Glomerular visceral epithelial cell (primary cell): ENCODE measurements around the gene EIPR1.

Source experiments
- DNase-seq: peaks from one replicate; pipeline ENCODE4 v3.0.0-alpha.2; 2016; ENCODE audit errors: extremely low spot score

Gene EIPR1

GRCh38 chr2:3324036-3324386, 53.6 kb downstream of the EIPR1 start:
- DNase-seq = no peak

- DNase-seq = no peak
These were observed 54.1 kb downstream of the EIPR1 start for GRCh38 chr2:3323360-3324035.

DNA sequence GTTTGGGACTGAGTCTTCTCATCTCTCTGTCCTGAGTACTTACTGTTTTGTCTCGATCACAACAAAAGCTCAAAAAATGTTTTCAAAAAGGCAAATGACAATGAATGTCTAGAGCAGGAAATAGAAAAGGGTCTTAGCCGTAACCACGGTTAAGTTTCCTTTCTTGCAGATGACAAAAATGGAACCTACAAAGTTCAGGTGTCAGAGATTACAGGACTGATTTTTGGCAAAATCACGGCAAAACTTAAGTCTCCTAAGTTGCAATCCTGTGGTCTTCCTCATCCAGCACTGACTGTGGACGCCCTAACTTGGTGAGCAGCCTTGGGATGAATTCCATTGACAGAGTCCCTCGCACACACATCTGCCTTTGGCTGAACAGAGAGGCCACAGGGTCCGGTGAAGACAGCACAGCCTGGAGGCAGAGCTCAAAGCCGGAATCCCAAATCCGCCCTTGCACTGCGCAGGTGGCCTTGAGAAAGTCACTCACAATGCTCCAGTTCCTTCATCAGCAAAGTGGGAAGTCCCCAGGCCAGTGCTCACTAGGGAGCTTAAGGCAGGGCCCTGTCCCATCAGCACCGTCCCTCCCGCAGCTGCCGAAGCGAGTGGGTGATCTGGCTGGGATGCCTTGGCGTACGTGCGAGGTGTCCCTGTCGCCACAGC, 55.2 kb downstream of the EIPR1 start:
- no peak for DNase-seq

GRCh38 chr2:3321825-3322224, 55.8 kb downstream of the EIPR1 start:
- DNase-seq = no peak

DNA sequence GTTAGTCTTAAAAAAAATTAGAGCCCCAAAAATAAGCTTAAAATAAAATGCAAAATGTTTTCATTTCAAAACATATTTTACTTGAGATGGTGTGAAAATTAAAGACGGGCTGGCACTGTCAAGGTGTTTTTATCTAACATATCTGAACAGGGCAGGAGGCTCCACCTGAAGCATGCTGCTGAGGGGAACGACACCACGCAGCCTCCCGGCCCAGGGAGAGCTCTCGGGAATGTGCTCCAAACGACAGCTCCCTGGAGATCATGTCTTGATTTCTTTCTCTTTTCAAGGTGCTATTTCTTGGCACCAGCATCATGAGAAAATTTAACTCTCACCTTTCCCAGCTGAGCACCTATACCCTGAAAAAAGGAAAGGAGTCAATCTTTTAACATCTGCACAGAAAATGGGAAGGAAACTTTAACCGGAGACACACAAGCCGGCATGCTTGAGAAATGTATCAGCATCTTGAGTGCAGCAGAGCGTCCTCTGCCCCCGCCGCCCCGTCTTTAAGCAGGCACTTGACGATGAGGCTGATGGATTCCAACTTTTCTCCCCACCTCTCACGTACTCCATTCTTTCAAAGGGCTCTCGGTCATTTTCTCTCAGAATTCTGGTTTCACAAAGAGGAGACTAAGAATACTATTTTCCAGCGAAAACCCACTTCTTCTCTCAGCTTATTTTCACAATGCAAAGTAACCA, 56.6 kb downstream of the EIPR1 start:
- no peak for DNase-seq

DNA sequence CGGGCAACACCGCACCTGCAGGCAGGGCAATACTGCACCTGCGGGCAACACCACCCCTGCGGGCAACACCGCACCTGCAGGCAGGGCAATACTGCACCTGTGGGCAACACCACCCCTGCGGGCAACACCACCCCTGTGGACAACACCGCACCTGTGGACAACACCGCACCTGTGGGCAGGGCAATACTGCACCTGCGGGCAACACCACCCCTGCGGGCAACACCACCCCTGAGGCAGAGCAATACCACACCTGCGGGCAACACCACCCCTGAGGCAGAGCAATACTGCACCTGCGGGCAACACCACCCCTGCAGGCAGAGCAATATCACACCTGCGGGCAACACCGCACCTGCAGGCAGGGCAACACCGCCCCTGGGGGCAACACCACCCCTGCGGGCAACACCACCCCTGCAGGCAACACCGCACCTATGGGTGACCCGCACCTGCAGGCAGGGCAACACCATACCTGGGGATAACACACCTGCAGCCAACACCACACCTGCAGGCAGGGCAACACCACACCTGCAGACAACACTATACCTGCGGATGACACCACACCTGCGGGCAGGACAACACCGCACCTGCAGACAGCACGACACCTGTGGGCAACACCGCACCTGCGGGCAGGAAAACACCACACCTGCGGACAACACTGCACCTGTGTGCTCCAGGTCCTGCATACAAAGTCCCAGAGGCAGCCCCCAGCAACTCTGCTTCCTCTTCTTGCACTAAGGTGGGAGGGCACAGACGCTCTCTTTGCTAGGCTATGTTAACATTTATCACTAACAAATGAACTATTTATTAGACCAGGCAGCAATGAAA, 57.7 kb downstream of the EIPR1 start:
- no peak for DNase-seq

DNA sequence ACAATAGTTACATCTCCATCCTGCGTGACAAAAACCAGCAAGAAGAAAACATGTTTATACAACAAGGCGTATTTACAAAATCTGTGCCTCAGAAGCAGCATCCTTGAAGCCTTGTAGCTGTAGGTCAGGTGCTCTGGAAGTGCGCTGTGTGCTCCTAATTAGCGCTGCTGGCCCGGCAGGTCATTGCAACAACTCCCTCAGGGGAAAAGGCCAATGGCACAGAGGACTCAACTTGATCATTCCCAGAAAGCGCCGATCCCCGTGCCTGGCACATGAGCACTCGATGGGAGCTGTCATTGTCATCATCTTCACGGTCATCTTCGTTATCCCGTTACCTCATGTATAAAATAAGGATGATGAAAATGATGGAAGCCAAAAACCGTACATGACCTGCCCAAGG, 58.5 kb downstream of the EIPR1 start:
- DNase-seq = no peak

- no peak for DNase-seq
These were observed 59.6 kb downstream of the EIPR1 start for GRCh38 chr2:3317871-3318590.

DNA sequence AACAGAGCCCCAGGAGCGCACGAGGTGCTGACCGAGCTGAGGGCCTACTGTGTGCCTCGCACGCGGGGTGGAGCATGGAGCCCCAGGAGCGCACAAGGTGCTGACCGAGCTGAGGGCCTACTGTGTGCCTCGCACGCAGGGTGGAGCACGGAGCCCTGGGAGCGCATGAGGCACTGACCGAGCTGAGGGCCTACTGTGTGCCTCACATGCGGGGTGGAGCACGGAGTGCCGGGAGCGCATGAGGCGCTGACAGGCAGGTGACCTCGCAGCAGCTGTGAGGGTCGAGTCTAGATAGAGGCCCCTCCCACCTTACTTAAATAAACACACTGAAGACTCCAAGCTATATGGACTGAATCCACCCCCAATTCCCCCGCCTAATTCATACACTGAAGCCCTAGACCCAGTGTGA, 60.3 kb downstream of the EIPR1 start:
- no peak for DNase-seq

- no peak for DNase-seq
These were observed 61.0 kb downstream of the EIPR1 start for GRCh38 chr2:3316456-3317276.

DNA sequence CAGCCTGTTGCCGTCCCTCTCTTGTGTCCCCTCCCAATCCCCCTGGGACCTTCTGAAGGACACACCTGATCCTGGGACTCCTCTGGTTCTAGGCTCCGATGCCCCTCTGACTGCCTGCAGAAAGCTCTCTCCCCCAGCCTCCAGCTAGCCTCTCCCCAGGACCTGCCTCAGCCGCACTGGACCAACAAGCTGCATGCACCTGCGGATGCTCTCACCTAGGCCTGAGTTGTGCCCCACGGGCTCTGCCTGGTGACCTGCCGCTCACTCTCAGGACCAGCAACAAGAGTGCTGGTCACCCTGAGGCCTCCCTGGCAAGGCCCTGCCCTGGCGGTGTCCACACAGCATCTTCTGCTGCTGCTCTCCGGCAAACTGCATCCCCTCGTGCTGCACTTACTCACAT, 63.0 kb downstream of the EIPR1 start:
- no peak for DNase-seq

- no peak for DNase-seq
These were observed 63.7 kb downstream of the EIPR1 start for GRCh38 chr2:3313781-3314375.

GRCh38 chr2:3312576-3313345, 64.9 kb downstream of the EIPR1 start:
- DNase-seq = no peak

DNA sequence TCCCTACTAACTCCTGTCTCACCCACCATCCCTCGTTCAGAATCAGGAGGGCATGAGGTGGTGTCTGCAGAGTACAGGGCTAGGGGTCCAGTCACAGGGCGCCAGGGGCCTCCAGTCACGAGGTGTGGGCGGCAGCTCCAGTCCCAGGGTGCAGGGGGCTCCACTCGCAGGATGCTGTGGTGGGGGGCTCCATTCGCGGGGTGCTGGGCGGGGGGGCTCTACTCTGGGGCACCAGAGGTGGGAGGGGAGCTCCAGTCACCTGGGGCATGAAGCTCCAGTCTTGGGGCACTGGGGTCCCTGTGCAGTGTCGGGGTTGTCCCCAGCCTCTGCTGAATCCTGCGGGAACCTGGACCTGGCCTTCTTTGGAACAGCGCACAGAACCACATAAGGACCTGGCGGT, 66.0 kb downstream of the EIPR1 start:
- no peak for DNase-seq

GRCh38 chr2:3309496-3310355, 67.9 kb downstream of the EIPR1 start:
- no peak for DNase-seq

DNA sequence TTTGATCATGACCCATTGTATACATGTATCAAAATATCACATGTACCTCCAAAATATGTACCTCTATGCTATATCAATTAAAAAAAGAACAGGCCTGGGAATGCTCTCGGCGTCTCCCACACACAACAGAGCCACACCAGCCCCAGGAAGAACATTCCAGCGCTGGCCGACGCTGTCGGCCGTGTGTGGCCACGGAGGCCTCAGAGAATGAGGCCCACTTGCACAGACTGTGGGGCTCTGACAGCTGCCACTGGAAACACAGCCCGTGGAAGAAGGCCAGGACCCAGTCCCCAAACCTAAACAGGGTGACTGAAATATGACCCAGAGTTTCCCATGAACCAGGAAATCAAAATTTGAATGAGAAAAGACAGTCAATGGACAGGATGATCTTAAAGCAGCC, 69.7 kb downstream of the EIPR1 start:
- no peak for DNase-seq

- DNase-seq = no peak
These were observed 70.4 kb downstream of the EIPR1 start for GRCh38 chr2:3307236-3307635.

GRCh38 chr2:3305952-3306351, 71.7 kb downstream of the EIPR1 start:
- DNase-seq = no peak

DNA sequence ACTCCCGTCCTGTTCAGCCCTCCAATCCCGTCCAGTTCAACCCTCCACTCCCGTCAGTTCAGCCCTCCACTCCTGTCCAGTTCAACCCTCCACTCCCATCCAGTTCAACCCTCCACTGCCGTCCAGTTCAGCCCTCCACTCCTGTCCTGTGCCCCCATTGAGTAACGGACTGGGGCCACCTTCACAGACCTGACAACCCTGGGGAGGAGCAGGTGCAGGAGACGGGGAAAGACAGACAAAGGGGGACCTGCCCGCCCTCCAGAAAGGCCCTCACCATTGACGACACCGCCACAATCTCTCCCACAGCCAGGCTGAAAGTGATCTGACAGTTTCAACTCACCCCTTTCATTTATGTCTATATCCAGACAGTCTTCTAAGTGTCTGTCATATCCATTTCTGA, 72.2 kb downstream of the EIPR1 start:
- no peak for DNase-seq
